Skeletal muscle satellite cell (primary cell): ENCODE data around the gene POU5F1.

Experiments
- H3K27me3 ChIP-seq: 2 replicates; pipeline ENCODE4 v1.7.0; 2013; ENCODE audit warnings: low read length; ENCODE audit not compliant: control insufficient read depth, insufficient read depth
- H3K36me3 ChIP-seq: 2 replicates; pipeline ENCODE4 v1.7.0; 2013; ENCODE audit warnings: mild to moderate bottlenecking, control low read depth, low read length; ENCODE audit not compliant: insufficient read depth
- H3K4me1 ChIP-seq: 2 replicates; pipeline ENCODE4 v1.7.0; 2013; ENCODE audit warnings: low read length; ENCODE audit not compliant: control insufficient read depth, insufficient read depth
- H3K4me2 ChIP-seq: 2 replicates; pipeline ENCODE4 v1.7.0; 2013; ENCODE audit warnings: mild to moderate bottlenecking, low read length
- H3K4me3 ChIP-seq: 2 replicates; pipeline ENCODE4 v1.7.0; 2013; ENCODE audit warnings: low read length
- H3K9ac ChIP-seq: 2 replicates; pipeline ENCODE4 v1.7.0; 2013; ENCODE audit warnings: mild to moderate bottlenecking, low read depth, low read length, moderate library complexity
- H3K9me3 ChIP-seq: replicated peaks from 2 replicates; pipeline ENCODE4 v1.7.0; 2013; ENCODE audit warnings: mild to moderate bottlenecking, control low read depth, low read length

The POU5F1 gene

GRCh38 chr6:31128093-31128676, 42.3 kb downstream of the POU5F1 start:
- Histone ChIP-seq H3K4me1 (peaks cover 19% of the 10 kb centered on the region), H3K9ac (no peak overlapping the region), H3K9me3 (no peaks in the 10 kb centered on the region), H3K4me2 (no peak overlapping the region), H3K4me3 (no peak overlapping the region), H3K27me3 (peaks cover 4% of the 10 kb centered on the region), H3K36me3 (no peaks in the 10 kb centered on the region)

- no peak overlapping the region for H3K9ac ChIP-seq
- H3K4me1 ChIP-seq = peaks cover 30% of the 10 kb centered on the region
- H3K36me3 ChIP-seq = no peaks in the 10 kb centered on the region
- H3K4me3 ChIP-seq = no peak overlapping the region
- peaks cover 4% of the 10 kb centered on the region for H3K27me3 ChIP-seq
- no peak overlapping the region for H3K4me2 ChIP-seq
- no peaks in the 10 kb centered on the region for H3K9me3 ChIP-seq
These were observed 43.9 kb downstream of the POU5F1 start for GRCh38 chr6:31126396-31127175.

- peaks cover 30% of the 10 kb centered on the region for H3K4me1 ChIP-seq
- no peak overlapping the region for H3K9ac ChIP-seq
These were observed 44.7 kb downstream of the POU5F1 start for GRCh38 chr6:31125586-31126363.

GRCh38 chr6:31125162-31125561, 45.3 kb downstream of the POU5F1 start:
- Histone ChIP-seq H3K27me3 (peaks cover 4% of the 10 kb centered on the region), H3K9ac (no peak overlapping the region), H3K4me3 (no peak overlapping the region), H3K9me3 (no peaks in the 10 kb centered on the region), H3K36me3 (no peaks in the 10 kb centered on the region), H3K4me2 (no peak overlapping the region), H3K4me1 (peaks cover 30% of the 10 kb centered on the region)

More at GRCh38 chr6:31125586-31126363, 44.7 kb downstream of the POU5F1 start:
- Histone ChIP-seq H3K27me3 (peaks cover 4% of the 10 kb centered on the region), H3K4me3 (no peak overlapping the region), H3K36me3 (no peaks in the 10 kb centered on the region), H3K4me2 (no peak overlapping the region), H3K9me3 (no peaks in the 10 kb centered on the region)

GRCh38 chr6:31122791-31123706, 47.4 kb downstream of the POU5F1 start:
- peak overlapping the region; percentile 38 for H3K9ac ChIP-seq
- no peaks in the 10 kb centered on the region for H3K9me3 ChIP-seq
- H3K4me3 ChIP-seq = peak overlapping the region; percentile 49
- H3K4me1 ChIP-seq = peaks cover 30% of the 10 kb centered on the region
- H3K36me3 ChIP-seq = no peaks in the 10 kb centered on the region
- peak overlapping the region; percentile 54 for H3K4me2 ChIP-seq
- H3K27me3 ChIP-seq = no peaks in the 10 kb centered on the region

- Histone ChIP-seq H3K9me3 (no peaks in the 10 kb centered on the region), H3K36me3 (no peaks in the 10 kb centered on the region), H3K27me3 (no peaks in the 10 kb centered on the region), H3K4me2 (no peak overlapping the region), H3K4me1 (peaks cover 28% of the 10 kb centered on the region), H3K4me3 (no peak overlapping the region), H3K9ac (no peak overlapping the region)
These were observed 49.2 kb downstream of the POU5F1 start for GRCh38 chr6:31121131-31121790.

- Histone ChIP-seq H3K9me3 (no peaks in the 10 kb centered on the region), H3K4me2 (no peak within 1 kb of the TSS), H3K4me3 (no peak within 1 kb of the TSS), H3K36me3 (no peaks in the 10 kb centered on the region), H3K9ac (no peak within 1 kb of the TSS), H3K27me3 (no peaks in the 10 kb centered on the region), H3K4me1 (peaks cover 23% of the 10 kb centered on the region)
These were observed 50.1 kb downstream of the POU5F1 start, which contains the start of gene CDSN for GRCh38 chr6:31120151-31120915. CDSN (minus strand) TSS chr6:31120446; CDS start chr6:31120419, 27 bp downstream.

- Histone ChIP-seq H3K36me3 (no peaks in the 10 kb centered on the region), H3K27me3 (no peaks in the 10 kb centered on the region), H3K4me3 (no peak overlapping the region), H3K9me3 (no peaks in the 10 kb centered on the region), H3K4me2 (no peak overlapping the region), H3K9ac (no peak overlapping the region), H3K4me1 (peaks cover 34% of the 10 kb centered on the region)
These were observed 52.3 kb downstream of the POU5F1 start for GRCh38 chr6:31118178-31118577.

GRCh38 chr6:31116661-31117385, 53.7 kb downstream of the POU5F1 start:
- Histone ChIP-seq H3K27me3 (no peaks in the 10 kb centered on the region), H3K9ac (no peak overlapping the region), H3K4me1 (peaks cover 23% of the 10 kb centered on the region), H3K4me3 (no peak overlapping the region), H3K4me2 (peak overlapping the region; percentile 22), H3K36me3 (no peaks in the 10 kb centered on the region), H3K9me3 (no peaks in the 10 kb centered on the region)
